Vagina (tissue), 2 donors: ENCODE results near the gene TTC22. TPM values are rescaled to one million over a fixed set of nuclear protein-coding genes. Genes with fewer than 3 reads are reported as not detected.

Source experiments
- DNase-seq, 2 donors: peaks; one replicate each; pipeline ENCODE4 v3.0.0-alpha.2; 2017; ENCODE audit errors: extremely low spot score in 2 of 2
- H3K27ac ChIP-seq: fragments of 200-600 bp; sonication (generic); one replicate; pipeline ENCODE4 v1.5.1; 2019
- H3K27me3 ChIP-seq: fragments of 200-600 bp; sonication (generic); one replicate; pipeline ENCODE4 v1.5.1; 2019
- H3K36me3 ChIP-seq, 2 donors: fragments of 200-600 bp; sonication (generic); one replicate each; pipeline ENCODE4 v1.5.1; 2017 to 2019
- H3K4me1 ChIP-seq: fragments of 200-600 bp; sonication (generic); one replicate; pipeline ENCODE4 v1.5.1; 2019
- H3K4me3 ChIP-seq, 2 donors: fragments of 200-600 bp; sonication (generic); 1 replicate in 1 of 2; 2 replicates in 1 of 2; pipeline ENCODE4 v1.5.1; 2016 to 2019
- H3K9me3 ChIP-seq: fragments of 200-600 bp; sonication (generic); one replicate; pipeline ENCODE4 v1.5.1; 2019
- CTCF ChIP-seq, 3 experiments: fragments of 450-650 bp in 2 of 3; fragments of 200-600 bp in 1 of 3; sonication (generic) in 1 of 3; IDR thresholded peaks; one replicate each; pipeline ENCODE4 v1.5.1; 2017 to 2019; ENCODE audit warnings: antibody characterized with exemption in 3 of 3, mild to moderate bottlenecking in 2 of 3, moderate library complexity in 2 of 3
- POLR2A ChIP-seq, 2 donors: fragments of 450-650 bp; IDR thresholded peaks; one replicate each; pipeline ENCODE4 v1.6.1; 2017; ENCODE audit warnings: antibody characterized with exemption in 2 of 2, mild to moderate bottlenecking in 2 of 2, moderate library complexity in 2 of 2
- POLR2AphosphoS5 ChIP-seq, 2 donors: sonication (generic); formaldehyde crosslinking; IDR thresholded peaks; one replicate each; pipeline ENCODE4 v1.9.0; 2017; ENCODE audit warnings: antibody characterized with exemption in 2 of 2, mild to moderate bottlenecking in 2 of 2, low read depth in 1 of 2; ENCODE audit not compliant: insufficient read depth in 1 of 2
- intact Hi-C: fragments of 100-400 bp; cut with DNase I; formaldehyde crosslinking; loops from one replicate; pipeline ENCODE4 v1.15.1; 2023
- total RNA-seq: library from RNA; depleted of rRNA; stranded (reverse); fragments of >200 nt; gene quantifications from one replicate; pipeline ENCODE4 v1.2.3, GENCODE V29; 2016

TTC22 gene
- total RNA-seq, 1 donor from 2014 or later: 43.5 TPM

DNA sequence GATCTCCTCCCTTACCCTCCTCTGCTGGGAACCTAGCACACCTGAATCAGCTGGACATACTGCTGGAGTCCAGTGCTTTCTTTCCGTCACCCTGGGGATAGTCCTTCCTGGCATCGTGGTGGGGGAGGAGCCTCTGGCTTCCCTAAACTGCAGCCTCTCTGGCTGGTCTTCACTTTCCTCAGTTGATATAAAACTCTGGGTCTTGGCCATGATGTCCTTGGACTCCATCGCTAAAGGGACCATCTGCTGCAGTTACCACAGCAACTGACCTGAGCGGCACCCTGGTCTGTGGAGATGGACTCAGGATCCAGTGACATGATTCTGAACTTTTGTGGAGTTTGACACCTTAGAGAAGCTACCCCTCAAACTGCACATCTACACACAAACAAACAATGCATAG, 59.6 kb downstream of the TTC22 start:
- Histone ChIP-seq H3K4me1 (no peaks in the 10 kb centered on the region), H3K27ac (no peak overlapping the region), H3K36me3 (peaks cover 0 to 40% of the 10 kb centered on the region in 2 donors), H3K4me3 (no peak overlapping the region), H3K9me3 (no peaks in the 10 kb centered on the region), H3K27me3 (no peaks in the 10 kb centered on the region)
- no peak for DNase-seq
- TF ChIP-seq POLR2AphosphoS5 (IDR thresholded peaks at IDR 0.05; ENCODE audit: insufficient read depth in 1 of 2, low read depth in 1 of 2) (no peak), CTCF (IDR thresholded peaks at IDR 0.05) (no peak), POLR2A (IDR thresholded peaks at IDR 0.05) (no peak)
- intact Hi-C loops: no loop called here

DNA sequence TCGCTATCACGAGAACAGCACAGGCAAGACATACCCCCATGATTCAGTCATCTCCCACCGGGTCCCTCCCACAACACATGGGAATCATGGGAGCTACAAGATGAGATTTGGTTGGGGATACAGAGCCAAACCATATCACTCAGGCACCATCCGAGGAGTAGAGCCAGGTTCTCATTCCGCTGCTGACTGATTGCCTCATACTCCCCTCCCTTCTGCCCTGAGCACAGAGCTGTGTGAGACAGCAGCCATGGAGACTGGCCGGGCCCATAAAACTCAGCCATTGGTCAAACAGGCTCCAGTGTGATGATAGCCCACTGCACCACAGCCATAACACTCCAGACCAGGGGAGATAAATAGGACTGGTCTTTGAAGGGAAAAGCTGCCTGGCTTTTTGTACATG, 62.9 kb downstream of the TTC22 start:
- H3K27ac ChIP-seq: no peak overlapping the region
- DNase-seq: no peak
- peaks cover 0 to 65% of the 10 kb centered on the region in 2 donors for H3K36me3 ChIP-seq
- H3K4me3 ChIP-seq: no peak overlapping the region
- intact Hi-C loops: no loop called here
- no peaks in the 10 kb centered on the region for H3K27me3 ChIP-seq
- TF ChIP-seq POLR2AphosphoS5 (IDR thresholded peaks at IDR 0.05; ENCODE audit: insufficient read depth in 1 of 2, low read depth in 1 of 2) (no peak), CTCF (IDR thresholded peaks at IDR 0.05) (no peak), POLR2A (IDR thresholded peaks at IDR 0.05) (no peak)
- H3K9me3 ChIP-seq: no peaks in the 10 kb centered on the region
- no peaks in the 10 kb centered on the region for H3K4me1 ChIP-seq

DNA sequence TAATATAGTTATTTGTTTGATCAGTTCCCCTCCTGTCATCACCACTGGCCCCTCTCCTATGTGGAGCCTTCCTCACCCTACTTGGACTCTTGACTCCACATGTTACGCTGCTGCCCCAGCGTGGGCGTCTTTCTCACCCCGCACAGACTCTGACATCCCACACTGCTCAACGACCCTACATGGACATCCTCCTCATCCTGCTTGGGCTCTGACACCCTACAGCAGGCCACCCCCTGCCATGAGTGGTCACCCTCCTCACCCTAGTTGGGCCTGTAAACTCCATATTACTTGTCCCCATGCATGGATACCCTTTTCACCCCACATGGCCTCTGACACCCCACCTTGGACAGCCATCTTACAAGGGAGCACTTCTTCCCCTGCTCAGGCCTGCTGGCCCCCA, 64.4 kb downstream of the TTC22 start:
- Histone ChIP-seq H3K27me3 (no peaks in the 10 kb centered on the region), H3K9me3 (no peaks in the 10 kb centered on the region), H3K4me1 (no peaks in the 10 kb centered on the region), H3K36me3 (peaks cover 0 to 59% of the 10 kb centered on the region in 2 donors), H3K27ac (no peak overlapping the region), H3K4me3 (no peak overlapping the region)
- TF ChIP-seq POLR2A (IDR thresholded peaks at IDR 0.05) (no peak), CTCF (IDR thresholded peaks at IDR 0.05) (no peak), POLR2AphosphoS5 (IDR thresholded peaks at IDR 0.05; ENCODE audit: insufficient read depth in 1 of 2, low read depth in 1 of 2) (no peak)
- intact Hi-C loops: no loop called here
- DNase-seq: no peak

Other genes starting within 250 kb of the TTC22 start
- gene FAM151A, start 177.8 kb downstream of the TTC22 start, total RNA-seq: not detected
- gene MROH7, start 159.5 kb downstream of the TTC22 start, total RNA-seq: 7.4 TPM
- 12.8 TPM for gene TTC4, start 85.5 kb downstream of the TTC22 start, total RNA-seq
- gene PARS2, start 36.8 kb downstream of the TTC22 start, total RNA-seq: 5.2 TPM
- 141 TPM for gene DHCR24, start 85.9 kb upstream of the TTC22 start, total RNA-seq
- gene TMEM61, start 179.3 kb upstream of the TTC22 start, total RNA-seq: 3.4 TPM
- gene BSND, start 197.6 kb upstream of the TTC22 start, total RNA-seq: not detected
- 0.25 TPM for gene PCSK9, start 238.2 kb upstream of the TTC22 start, total RNA-seq